Spleen (tissue), 11 donors: Measurements from ENCODE around the gene NTMT2. TPM values are rescaled to one million over a fixed set of nuclear protein-coding genes. Genes with fewer than 3 reads are reported as not detected.
"Not testable (repeated sequence)": the region's sequence is repeated elsewhere in the genome, so short reads cannot be mapped to it uniquely, and the experiment has no call there.

ENCODE experiments used
- DNase-seq: peaks from one replicate; pipeline ENCODE4 v3.0.0-alpha.2; 2020
- H3K27ac ChIP-seq, 8 donors: fragments of 200-600 bp; sonication (generic) in 7 of 8; 1 replicate in 4 of 8; 2 replicates in 4 of 8; pipeline versions ENCODE4 v1.5.0 to v1.8.0; 2016 to 2021; ENCODE audit warnings: inconsistent platforms in 4 of 8, mild to moderate bottlenecking in 4 of 8, moderate library complexity in 1 of 8
- H3K27me3 ChIP-seq, 7 donors: fragments of 200-600 bp; sonication (generic) in 6 of 7; replicated peaks in 1 of 7; 1 replicate in 4 of 7; 2 replicates in 3 of 7; pipeline versions ENCODE4 v1.5.0 to v1.8.0; 2016 to 2021; ENCODE audit warnings: inconsistent platforms in 3 of 7, mild to moderate bottlenecking in 1 of 7
- H3K36me3 ChIP-seq, 6 donors: fragments of 200-600 bp; sonication (generic) in 5 of 6; 1 replicate in 4 of 6; 2 replicates in 2 of 6; pipeline versions ENCODE4 v1.5.0 to v1.8.0; 2016 to 2021; ENCODE audit warnings: inconsistent platforms in 2 of 6
- H3K4me1 ChIP-seq, 6 donors: fragments of 200-600 bp; sonication (generic) in 5 of 6; 1 replicate in 3 of 6; 2 replicates in 3 of 6; pipeline versions ENCODE4 v1.5.0 to v1.8.0; 2016 to 2021; ENCODE audit warnings: inconsistent platforms in 3 of 6
- H3K4me3 ChIP-seq, 8 donors: fragments of 200-600 bp; sonication (generic) in 7 of 8; 1 replicate in 4 of 8; 2 replicates in 4 of 8; pipeline versions ENCODE4 v1.5.0 to v1.8.0; 2016 to 2021; ENCODE audit warnings: inconsistent platforms in 4 of 8, mild to moderate bottlenecking in 4 of 8, moderate library complexity in 2 of 8
- H3K9me3 ChIP-seq, 8 donors: fragments of 200-600 bp; sonication (generic) in 7 of 8; 1 replicate in 4 of 8; 2 replicates in 4 of 8; pipeline versions ENCODE4 v1.5.0 to v1.8.0; 2016 to 2021; ENCODE audit warnings: inconsistent platforms in 4 of 8
- CTCF ChIP-seq, 11 experiments: fragments of 200-600 bp in 7 of 11; fragments of 450-650 bp in 4 of 11; sonication (generic) in 4 of 11; IDR thresholded peaks in 8 of 11; conservative IDR thresholded peaks in 3 of 11; 1 replicate in 7 of 11; 2 replicates in 4 of 11; pipeline versions ENCODE4 v1.4.0 to v1.8.0; 2016 to 2021; ENCODE audit warnings: antibody characterized with exemption in 11 of 11, inconsistent platforms in 4 of 11, mild to moderate bottlenecking in 1 of 11
- POLR2A ChIP-seq, 3 donors: fragments of 450-650 bp; IDR thresholded peaks; one replicate each; pipeline ENCODE4 v1.5.1; 2017; ENCODE audit warnings: antibody characterized with exemption in 3 of 3, mild to moderate bottlenecking in 1 of 3
- POLR2AphosphoS5 ChIP-seq, 3 donors: sonication (generic); formaldehyde crosslinking; IDR thresholded peaks; one replicate each; pipeline ENCODE4 v1.5.1; 2017; ENCODE audit warnings: antibody characterized with exemption in 3 of 3
- WGBS, 5 donors: extraction: QIAGEN DNeasy Blood & Tissue Kit in 3 of 5; methylation state at CpG; one replicate each; pipeline versions ENCODE4 v1.1.5 to v1.1.7; 2013 to 2018; 5-methylcytosine and 5-hydroxymethylcytosine counted together
- intact Hi-C: fragments of 100-400 bp; cut with DNase I; formaldehyde crosslinking; loops from one replicate; pipeline ENCODE4 v1.15.0; 2023; ENCODE audit warnings: low total_unique reads
- polyA plus RNA-seq, 3 donors: library from polyadenylated mRNA; stranded (reverse); fragments of 200-250 nt; gene quantifications; one replicate each; pipeline ENCODE4 v1.2.1, GENCODE V29; 2013
- total RNA-seq, 7 donors: library from RNA; depleted of rRNA in 3 of 7; stranded (reverse); fragments of >200 nt in 3 of 7; fragmentation: NEBNext Ultra II Directional in 4 of 7; extraction: Animal tissue kit (Norgen Biotek cat#: 25700) in 4 of 7; gene quantifications; one replicate each; pipeline versions ENCODE4 v1.1.0 to v1.2.1, GENCODE V29; 2016 to 2021
- donor health status: healthy with polysubstance abuse.
- donor health status: DM: no; HTN: no; CAD: no; lungs with moderate emphysema.
- donor health status: DM: no; HTN: no; CAD: no.
- donor health status: Bipolar disorder and iron deficiency.
- donor health status: healthy.
- donor health status: DM: no; HTN: no; CAD: no.
- donor health status: DM: yes; HTN: yes; CAD: no.

The NTMT2 gene
- total and polyA plus RNA-seq, 10 donors = not detected

- TF ChIP-seq POLR2A (IDR thresholded peaks at IDR 0.05) = no peak
- no peak for TF ChIP-seq POLR2AphosphoS5 (IDR thresholded peaks at IDR 0.05)
- TF ChIP-seq CTCF (IDR thresholded peaks at IDR 0.05 in 8 of 11, conservative IDR thresholded peaks at IDR 0.05 in 3 of 11) = no peak
Measured at GRCh38 chr1:170164103-170164763, 18.5 kb downstream of the NTMT2 start.

GRCh38 chr1:170166518-170167180 is 20.9 kb downstream of the NTMT2 start:
- Histone ChIP-seq H3K27me3 (no peaks in the 10 kb centered on the region), H3K36me3 (no peaks in the 10 kb centered on the region), H3K27ac (no peak overlapping the region), H3K4me1 (no peaks in the 10 kb centered on the region), H3K4me3 (no peak overlapping the region), H3K9me3 (peaks cover 0 to 14% (median 6%) of the 10 kb centered on the region in 8 donors)
- intact Hi-C loops = no loop called here
- no peak for TF ChIP-seq POLR2AphosphoS5 (IDR thresholded peaks at IDR 0.05)
- no peak for TF ChIP-seq POLR2A (IDR thresholded peaks at IDR 0.05)
- TF ChIP-seq CTCF (IDR thresholded peaks at IDR 0.05 in 8 of 11, conservative IDR thresholded peaks at IDR 0.05 in 3 of 11) = no peak
- 80 to 94% (median 91%) methylated on average over 7 of the region's 7 CpGs for WGBS, 5 donors
- no peak for DNase-seq

More at GRCh38 chr1:170164103-170164763, 18.5 kb downstream of the NTMT2 start:
- Histone ChIP-seq H3K36me3 (no peaks in the 10 kb centered on the region), H3K4me1 (no peaks in the 10 kb centered on the region), H3K4me3 (no peak overlapping the region), H3K27me3 (no peaks in the 10 kb centered on the region), H3K27ac (no peak overlapping the region), H3K9me3 (no peaks in the 10 kb centered on the region)
- DNase-seq = no peak
- intact Hi-C loops = no loop called here
- 78 to 94% (median 90%) methylated on average over 4 of the region's 4 CpGs for WGBS, 5 donors

- Histone ChIP-seq H3K4me1 (no peaks in the 10 kb centered on the region), H3K4me3 (peak overlapping the region in 2 of 8 donors; percentile 5 to 12), H3K9me3 (peaks cover 0 to 18% (median 6%) of the 10 kb centered on the region in 8 donors), H3K27me3 (no peaks in the 10 kb centered on the region), H3K36me3 (no peaks in the 10 kb centered on the region), H3K27ac (peak overlapping the region in 5 of 8 donors; percentile 25 to 66 (median 53))
- 57 to 83% (median 70%) methylated on average over 1 of the region's 1 CpG for WGBS, 5 donors
- DNase-seq = no peak
- TF ChIP-seq POLR2A (IDR thresholded peaks at IDR 0.05) = no peak
- TF ChIP-seq CTCF (IDR thresholded peaks at IDR 0.05 in 8 of 11, conservative IDR thresholded peaks at IDR 0.05 in 3 of 11) = no peak
- no peak for TF ChIP-seq POLR2AphosphoS5 (IDR thresholded peaks at IDR 0.05)
- intact Hi-C loops = no loop called here
Measured at GRCh38 chr1:170168265-170168664, 22.5 kb downstream of the NTMT2 start.

GRCh38 chr1:170170513-170170912 is 24.8 kb downstream of the NTMT2 start:
- intact Hi-C loops, H3K4me1 ChIP-seq, H3K4me3 ChIP-seq, H3K27ac ChIP-seq, DNase-seq, H3K27me3 ChIP-seq, H3K36me3 ChIP-seq: not testable (repeated sequence)
- WGBS, 5 donors = 77 to 85% (median 81%) methylated on average over 4 of the region's 4 CpGs
- H3K9me3 ChIP-seq = peaks cover 0 to 18% (median 6%) of the 10 kb centered on the region in 8 donors
